Measurements from ENCODE around the gene DYNC1H1.

DYNC1H1 gene

DNA sequence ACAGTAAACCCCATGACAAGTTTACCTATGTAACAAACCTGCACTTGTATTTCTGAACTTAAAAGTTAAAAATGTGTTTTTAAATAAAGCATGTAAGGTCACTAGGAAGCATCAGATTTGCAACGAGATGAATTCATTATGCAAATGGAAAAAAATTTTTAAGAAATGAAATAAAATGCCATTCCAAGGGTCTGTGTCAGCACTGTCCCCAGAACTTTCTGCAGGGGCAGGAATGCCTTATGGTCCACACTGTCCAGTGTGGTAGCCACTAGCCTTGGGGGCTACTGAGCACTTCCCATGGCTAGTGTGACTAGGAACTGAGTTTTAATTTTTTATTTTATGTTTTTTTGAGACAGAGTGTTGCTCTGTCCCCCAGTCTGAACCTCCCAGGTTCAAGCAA is 73.3 kb downstream of the DYNC1H1 start:
- TF ChIP-seq, protein P1, sequence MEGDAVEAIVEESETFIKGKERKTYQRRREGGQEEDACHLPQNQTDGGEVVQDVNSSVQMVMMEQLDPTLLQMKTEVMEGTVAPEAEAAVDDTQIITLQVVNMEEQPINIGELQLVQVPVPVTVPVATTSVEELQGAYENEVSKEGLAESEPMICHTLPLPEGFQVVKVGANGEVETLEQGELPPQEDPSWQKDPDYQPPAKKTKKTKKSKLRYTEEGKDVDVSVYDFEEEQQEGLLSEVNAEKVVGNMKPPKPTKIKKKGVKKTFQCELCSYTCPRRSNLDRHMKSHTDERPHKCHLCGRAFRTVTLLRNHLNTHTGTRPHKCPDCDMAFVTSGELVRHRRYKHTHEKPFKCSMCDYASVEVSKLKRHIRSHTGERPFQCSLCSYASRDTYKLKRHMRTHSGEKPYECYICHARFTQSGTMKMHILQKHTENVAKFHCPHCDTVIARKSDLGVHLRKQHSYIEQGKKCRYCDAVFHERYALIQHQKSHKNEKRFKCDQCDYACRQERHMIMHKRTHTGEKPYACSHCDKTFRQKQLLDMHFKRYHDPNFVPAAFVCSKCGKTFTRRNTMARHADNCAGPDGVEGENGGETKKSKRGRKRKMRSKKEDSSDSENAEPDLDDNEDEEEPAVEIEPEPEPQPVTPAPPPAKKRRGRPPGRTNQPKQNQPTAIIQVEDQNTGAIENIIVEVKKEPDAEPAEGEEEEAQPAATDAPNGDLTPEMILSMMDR (IDR thresholded peaks at IDR 0.05; ENCODE audit: low read depth, low read length) = no peak
- H3K4me3 ChIP-seq (replicated peaks in 1 of 2; ENCODE audit: low read depth in 2 of 2, low read length in 2 of 2) = no peak overlapping the region
- DNase-seq (ENCODE audit: low read depth in 2 of 2) = no peak

DNA sequence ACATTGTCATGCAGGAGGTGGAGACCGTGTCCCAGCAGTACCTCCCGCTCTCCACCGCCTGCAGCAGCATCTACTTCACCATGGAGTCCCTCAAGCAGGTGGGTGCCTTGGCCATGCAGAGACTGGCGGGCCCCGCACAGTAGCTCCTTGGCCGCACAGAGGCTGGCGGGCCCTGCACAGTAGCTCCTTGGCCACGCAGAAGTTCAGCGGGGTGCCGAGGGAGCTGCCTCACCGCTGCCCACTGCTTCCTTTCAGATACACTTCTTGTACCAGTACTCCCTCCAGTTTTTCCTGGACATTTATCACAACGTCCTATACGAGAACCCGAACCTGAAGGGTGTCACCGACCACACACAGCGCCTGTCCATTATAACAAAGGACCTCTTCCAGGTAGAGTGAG is 74.8 kb downstream of the DYNC1H1 start:
- no peak overlapping the region for H3K4me3 ChIP-seq (replicated peaks in 1 of 2; ENCODE audit: low read depth in 2 of 2, low read length in 2 of 2)
- DNase-seq (ENCODE audit: low read depth in 2 of 2) = no peak
- TF ChIP-seq, protein P1 (IDR thresholded peaks at IDR 0.05; ENCODE audit: low read depth, low read length) = no peak

- DNase-seq (ENCODE audit: low read depth in 2 of 2) = no peak
- TF ChIP-seq, protein P1 (IDR thresholded peaks at IDR 0.05; ENCODE audit: low read depth, low read length) = no peak
- H3K4me3 ChIP-seq (replicated peaks in 1 of 2; ENCODE audit: low read depth in 2 of 2, low read length in 2 of 2) = no peak overlapping the region
Measured at GRCh38 chr14:102040153-102040552, 75.8 kb downstream of the DYNC1H1 start.

DNA sequence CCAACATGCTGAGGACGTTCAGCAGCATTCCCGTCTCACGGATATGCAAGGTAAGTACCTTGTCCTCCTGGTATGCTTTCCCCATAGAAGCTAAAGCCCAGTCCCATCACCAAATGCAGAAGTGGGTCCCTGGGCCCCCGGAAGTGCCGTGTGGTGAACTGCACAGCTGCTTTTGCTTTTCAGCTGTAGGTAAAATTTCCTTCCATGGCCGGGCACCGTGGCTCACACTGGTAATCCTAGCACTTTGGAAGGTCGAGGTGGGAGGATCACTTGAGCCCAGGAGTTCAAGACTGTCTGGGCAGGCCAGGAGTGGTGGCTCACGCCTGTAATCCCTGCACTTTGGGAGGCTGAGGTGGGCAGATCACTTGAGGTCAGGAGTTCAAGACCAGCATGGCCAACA is 78.3 kb downstream of the DYNC1H1 start:
- H3K4me3 ChIP-seq (replicated peaks in 1 of 2; ENCODE audit: low read depth in 2 of 2, low read length in 2 of 2) = no peak overlapping the region
- TF ChIP-seq, protein P1 (IDR thresholded peaks at IDR 0.05; ENCODE audit: low read depth, low read length) = no peak
- no peak for DNase-seq (ENCODE audit: low read depth in 2 of 2)

DNA sequence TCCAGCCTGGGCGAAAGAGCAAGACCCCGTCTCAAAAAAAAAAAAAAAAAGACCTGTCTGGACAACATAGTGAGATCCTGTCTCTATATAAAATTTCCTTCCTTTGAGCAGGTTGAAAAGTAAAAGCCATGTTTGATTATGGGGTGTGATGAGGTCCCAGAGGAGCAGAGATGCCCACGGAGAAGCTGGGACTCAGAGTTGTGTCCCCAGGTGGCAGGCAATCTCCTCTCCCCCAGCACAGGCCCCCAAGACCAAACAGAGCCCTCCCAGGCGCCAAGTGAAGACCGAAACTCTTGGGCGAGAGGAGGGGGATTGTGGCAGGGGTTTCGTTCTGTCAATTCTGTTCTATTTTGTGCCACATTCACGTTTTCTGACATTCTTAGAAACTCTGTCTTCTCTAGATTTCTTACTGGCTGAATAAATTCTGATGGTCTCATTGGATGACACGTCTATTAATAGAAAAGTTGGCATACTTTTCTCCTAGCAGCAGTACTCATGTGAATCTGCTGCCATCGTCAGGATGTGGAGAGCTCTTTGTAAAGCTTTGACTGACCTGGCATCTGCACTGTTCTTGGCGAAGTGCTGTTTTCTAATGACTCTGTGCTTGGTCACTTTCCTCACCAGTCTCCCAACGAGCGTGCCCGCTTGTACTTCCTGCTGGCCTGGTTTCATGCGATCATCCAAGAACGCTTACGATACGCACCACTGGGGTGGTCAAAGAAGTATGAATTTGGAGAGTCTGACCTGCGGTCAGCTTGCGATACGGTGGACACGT is 79.1 kb downstream of the DYNC1H1 start:
- DNase-seq (ENCODE audit: low read depth in 2 of 2) = peak in 1 of 2 donors; percentile 12
- TF ChIP-seq, protein P1 (IDR thresholded peaks at IDR 0.05; ENCODE audit: low read depth, low read length) = no peak
- H3K4me3 ChIP-seq (replicated peaks in 1 of 2; ENCODE audit: low read depth in 2 of 2, low read length in 2 of 2) = no peak overlapping the region

DNA sequence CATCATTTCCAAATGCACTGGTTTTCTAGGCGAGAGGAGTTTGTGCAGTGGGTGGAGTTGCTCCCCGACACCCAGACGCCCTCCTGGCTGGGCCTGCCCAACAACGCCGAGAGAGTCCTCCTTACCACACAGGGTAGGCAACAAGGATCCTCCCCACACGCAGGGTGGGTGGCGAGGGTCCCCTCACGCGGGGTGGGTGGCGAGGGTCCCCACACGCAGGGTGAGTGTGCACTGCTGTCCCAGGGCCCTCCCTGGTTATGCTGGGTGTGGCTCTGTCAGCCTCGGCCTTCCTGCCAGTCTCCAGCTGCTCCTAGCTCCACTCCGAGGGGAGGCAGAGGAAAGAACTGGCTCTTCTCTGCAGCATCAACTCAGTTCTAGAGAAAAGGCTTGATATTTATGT is 80.2 kb downstream of the DYNC1H1 start:
- no peak overlapping the region for H3K4me3 ChIP-seq (replicated peaks in 1 of 2; ENCODE audit: low read depth in 2 of 2, low read length in 2 of 2)
- no peak for DNase-seq (ENCODE audit: low read depth in 2 of 2)
- TF ChIP-seq, protein P1 (IDR thresholded peaks at IDR 0.05; ENCODE audit: low read depth, low read length) = no peak
